Subcutaneous adipose tissue (tissue), 4 donors: ENCODE results near the gene EXT2. TPM values are rescaled to one million over a fixed set of nuclear protein-coding genes. Genes with fewer than 3 reads are reported as not detected.

ENCODE experiments used
- CTCF ChIP-seq: fragments of 450-650 bp; IDR thresholded peaks from one replicate; pipeline ENCODE4 v1.5.1; 2016; ENCODE audit warnings: low read depth, mild to moderate bottlenecking, control low read depth, antibody characterized with exemption, moderate library complexity
- total RNA-seq, 4 donors: library from RNA; depleted of rRNA; stranded (reverse); fragments of >200 nt; gene quantifications; one replicate each; pipeline ENCODE4 v1.1.0, GENCODE V29; 2016

EXT2 gene
- total RNA-seq, 4 donors from 2014 or later: 48.6 to 63.9 (median 54.8) TPM

GRCh38 chr11:44072757-44073658, 22.5 kb upstream of the EXT2 start:
- TF ChIP-seq CTCF: no peak

- no peak for TF ChIP-seq CTCF
Observed at GRCh38 chr11:44078794-44079193, 16.7 kb upstream of the EXT2 start.

DNA sequence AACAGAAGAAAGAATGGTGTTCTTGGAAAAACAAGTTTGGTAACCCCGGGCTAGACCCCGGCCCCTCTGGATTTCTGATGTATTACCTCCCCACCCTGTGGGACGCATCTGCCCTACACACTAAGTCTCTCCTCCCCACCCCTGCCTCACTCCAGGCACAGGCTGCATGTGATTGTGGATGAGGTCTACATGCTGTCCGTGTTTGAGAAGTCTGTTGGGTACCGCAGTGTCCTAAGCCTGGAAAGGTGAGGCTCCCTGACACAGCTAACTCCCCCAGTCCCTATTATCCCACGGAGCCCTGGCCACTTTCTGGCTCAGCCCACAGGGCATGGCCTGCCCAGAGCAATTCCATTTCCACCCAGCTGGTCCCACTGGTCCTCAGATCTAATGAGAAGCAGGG, 16.1 kb upstream of the EXT2 start:
- no peak for TF ChIP-seq CTCF

- TF ChIP-seq CTCF: no peak
Observed at GRCh38 chr11:44080951-44081350, 14.5 kb upstream of the EXT2 start.

GRCh38 chr11:44082645-44083044, 12.8 kb upstream of the EXT2 start:
- no peak for TF ChIP-seq CTCF

DNA sequence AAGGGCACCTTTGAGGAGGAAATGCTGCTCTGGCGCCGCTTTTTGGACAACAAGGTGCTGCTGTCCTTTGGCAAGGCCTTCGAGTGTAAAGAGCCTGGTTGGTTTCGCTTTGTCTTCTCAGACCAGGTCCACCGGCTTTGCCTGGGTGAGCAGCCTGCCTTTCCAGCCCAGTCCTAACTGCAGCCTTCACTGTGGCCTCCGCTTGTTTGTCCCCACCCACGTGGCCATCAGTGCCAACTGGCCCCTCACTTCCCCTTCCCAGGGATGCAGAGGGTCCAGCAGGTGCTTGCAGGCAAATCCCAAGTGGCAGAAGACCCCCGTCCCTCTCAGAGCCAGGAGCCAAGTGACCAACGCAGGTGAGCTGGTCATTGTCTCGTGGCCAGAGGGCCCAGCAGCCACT, 12.0 kb upstream of the EXT2 start:
- no peak for TF ChIP-seq CTCF

- no peak for TF ChIP-seq CTCF
Observed at GRCh38 chr11:44083906-44084305, 11.6 kb upstream of the EXT2 start.
